ENCODE measurements around the gene POLR3K.
"Not testable (repeated sequence)": the region's sequence is repeated elsewhere in the genome, so short reads cannot be mapped to it uniquely, and the experiment has no call there.

The POLR3K gene

GRCh38 chr16:42069-42457 lies 11.3 kb downstream of the POLR3K start:
- DNase-seq = no peak

DNA sequence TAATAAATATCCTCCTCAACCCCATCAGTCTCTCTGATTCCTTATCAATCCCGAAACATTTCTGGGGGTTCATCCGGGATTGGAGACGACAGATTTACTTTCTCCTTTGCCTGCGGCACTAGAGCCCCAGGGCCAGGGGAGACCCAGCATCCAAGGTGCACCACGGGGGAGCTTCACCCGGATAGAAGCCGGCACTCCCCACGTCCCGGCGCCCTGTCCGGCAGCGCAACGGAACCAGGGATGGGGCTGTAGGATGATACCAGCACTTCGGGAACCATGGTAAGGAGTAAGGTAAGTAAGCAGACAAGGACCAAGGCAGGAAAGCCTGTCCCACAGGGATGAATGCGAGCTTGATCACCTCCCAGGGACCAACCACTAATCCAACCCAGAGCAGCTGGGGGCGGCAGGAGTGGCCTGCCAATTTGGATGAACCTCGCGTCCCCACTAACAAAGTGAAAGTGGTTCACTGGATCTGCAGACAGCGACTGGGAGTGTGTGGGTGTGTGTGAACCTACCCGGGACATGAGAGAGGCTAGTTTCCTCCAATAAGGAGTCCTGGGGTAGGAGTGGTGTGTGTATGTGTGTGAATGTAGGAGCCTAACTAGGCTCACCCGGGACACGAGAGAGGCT lies 11.9 kb downstream of the POLR3K start:
- DNase-seq = no peak

DNA sequence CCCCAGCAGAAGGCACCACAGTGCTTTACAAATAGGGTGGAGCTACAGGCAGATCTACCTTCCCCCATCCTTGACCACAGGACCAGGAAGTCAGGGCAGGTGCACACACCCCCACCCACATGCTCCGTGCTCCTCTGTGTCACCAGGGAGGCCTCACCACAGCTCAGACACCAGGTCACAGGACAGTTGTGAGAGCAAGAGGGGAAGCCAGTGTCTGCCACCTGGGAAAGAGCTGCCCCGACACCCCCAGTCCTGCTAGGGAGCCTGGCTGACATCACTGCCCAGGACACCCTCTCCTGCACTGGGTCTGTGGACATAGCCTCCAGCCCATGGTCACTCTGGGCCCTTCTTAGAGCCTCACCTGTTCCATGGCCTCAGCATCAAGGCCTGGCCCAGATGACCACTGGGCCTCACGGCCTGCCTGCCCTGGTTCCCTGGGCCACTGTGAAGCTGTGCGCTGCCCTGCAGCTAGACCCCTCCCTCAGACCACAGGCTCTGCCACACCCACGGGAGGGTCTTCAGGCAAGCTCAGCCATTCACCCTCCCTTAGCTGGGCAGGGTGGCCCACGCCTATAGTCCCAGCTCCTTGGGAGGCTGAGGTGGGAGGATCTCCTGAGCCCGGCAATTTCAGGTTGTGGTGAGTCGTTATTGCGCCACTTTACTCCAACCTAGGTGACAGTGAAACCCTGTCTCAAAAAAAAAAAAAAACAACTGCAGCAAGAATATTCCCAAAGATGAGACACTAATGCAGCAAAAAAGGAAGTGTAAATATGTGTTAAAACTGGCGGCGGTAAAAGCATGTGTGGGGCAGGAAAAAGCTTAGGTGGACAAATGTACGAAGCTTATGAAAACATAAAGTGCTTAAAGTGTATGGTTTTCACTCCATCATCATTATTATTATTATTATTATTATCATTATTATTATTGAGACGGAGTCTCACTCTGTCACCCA lies 14.2 kb downstream of the POLR3K start:
- no peak for DNase-seq

- DNase-seq = not testable (repeated sequence)
These were observed 15.2 kb downstream of the POLR3K start for GRCh38 chr16:38206-38605.

- no peak for DNase-seq
These were observed 15.9 kb downstream of the POLR3K start for GRCh38 chr16:37511-37910.

DNA sequence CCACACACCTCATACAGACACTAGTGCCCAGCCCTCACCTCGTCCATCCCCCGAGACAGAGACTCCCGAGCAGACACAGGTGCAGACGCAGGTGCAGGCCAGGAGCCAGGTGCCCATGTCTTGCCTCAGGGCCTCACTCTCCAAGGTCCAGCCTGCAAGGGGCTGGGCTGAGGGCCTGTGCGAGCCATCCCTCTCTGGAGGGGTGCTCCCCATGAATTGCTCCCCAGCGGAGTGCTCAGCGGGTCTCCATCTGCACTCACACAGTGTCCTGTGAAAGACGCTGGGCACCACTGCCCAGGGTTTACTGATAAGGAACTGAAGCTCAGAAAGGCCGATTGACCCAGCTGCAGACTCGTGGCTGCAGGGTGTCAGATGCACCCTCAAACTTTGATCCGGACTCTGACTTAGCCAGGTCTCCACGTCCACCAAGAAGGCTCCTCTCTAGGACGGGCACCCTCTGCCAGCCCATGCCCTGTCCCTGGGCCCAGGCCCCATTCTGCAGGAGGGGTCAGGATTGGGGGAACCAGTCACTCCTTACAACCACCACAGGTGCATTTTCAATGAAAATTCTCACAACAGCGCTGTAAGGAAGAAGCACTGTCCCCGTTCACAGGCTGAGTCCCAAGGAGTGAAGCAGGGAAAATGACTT lies 16.9 kb downstream of the POLR3K start:
- no peak for DNase-seq

GRCh38 chr16:35678-36305 lies 17.6 kb downstream of the POLR3K start:
- no peak for DNase-seq

DNA sequence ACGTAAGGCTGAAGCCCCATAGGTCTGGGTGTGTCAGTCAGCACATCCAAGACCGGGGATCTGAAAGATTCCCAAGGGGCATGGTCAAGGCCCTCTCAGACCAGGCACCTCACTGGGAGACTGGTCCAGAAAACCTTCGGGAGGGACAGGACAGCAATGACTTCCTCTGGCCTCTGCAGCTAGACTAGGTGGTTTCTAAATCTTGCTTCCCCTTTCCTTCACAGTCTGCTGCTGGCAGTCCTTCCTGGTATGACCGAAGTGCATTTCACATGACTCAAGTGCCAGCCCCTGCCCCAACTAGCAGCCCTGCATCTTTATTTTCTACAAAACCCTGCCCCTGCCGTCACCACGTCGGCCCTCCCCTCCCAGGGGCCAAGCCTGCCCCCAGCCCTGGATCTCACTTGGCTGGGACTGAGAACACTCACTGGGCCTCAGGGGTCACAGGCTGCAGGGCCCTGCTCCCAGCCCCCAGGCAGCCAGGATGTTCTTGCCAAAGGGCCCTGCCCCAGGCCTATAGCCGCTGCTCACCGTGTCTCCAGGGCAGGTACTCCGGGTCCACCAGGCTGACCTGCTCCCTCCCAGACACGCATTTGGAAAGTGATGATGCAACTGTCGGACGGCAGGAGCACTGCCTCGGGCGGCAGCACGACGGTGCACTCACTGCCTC lies 18.3 kb downstream of the POLR3K start:
- no peak for DNase-seq

DNA sequence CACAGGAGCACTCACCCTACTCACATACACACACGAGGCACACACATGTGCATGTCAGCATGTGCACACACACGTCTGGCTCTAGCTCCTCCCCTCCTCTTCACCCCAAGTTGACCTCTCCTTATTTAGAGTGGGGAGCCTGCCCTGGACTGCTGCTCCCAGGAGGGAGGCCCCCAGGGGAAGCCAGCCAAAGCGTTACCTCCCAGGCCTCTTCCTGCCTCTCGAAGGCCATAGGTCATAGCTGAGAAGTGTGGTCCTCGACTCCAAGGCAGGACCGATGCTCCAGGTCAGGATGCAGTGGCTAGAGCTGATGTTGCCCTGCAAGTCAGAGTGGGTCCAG lies 18.8 kb downstream of the POLR3K start:
- DNase-seq = no peak

DNA sequence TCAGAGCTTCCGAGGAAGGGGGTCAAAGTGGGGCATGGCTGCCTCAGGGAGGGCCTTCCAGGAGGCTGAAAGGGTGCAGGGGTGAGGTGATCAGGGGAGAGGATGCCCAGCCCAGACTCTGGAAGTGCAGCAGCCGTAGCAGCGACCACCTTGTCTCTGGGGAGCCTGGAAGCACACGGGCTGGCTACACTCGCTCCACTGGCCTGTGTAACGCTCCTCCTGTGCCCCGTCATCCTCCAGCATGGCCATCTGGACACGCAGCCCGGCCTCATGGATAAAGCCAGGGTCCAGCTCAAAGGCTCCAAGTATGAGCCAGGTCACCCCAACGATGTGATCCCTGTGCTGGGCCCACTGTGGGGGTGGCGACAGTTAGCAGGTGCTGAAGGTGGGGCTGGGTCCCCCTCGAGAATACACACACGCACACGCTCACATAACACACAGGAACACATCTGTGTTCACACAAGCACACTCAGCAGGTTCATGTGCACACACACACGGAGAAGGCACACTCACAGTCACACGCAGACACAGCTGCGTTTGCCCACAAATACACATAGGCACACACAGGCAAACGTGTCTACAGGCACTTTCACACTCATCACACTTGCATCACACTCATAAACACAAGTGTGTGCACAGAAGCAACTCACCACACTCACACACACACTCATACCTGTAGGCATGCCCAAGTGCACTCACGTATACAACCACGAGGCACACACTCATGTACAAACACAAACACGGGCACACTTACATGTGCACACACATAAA lies 19.3 kb downstream of the POLR3K start:
- DNase-seq = no peak

- not testable (repeated sequence) for DNase-seq
These were observed 20.1 kb downstream of the POLR3K start for GRCh38 chr16:33154-33876.

DNA sequence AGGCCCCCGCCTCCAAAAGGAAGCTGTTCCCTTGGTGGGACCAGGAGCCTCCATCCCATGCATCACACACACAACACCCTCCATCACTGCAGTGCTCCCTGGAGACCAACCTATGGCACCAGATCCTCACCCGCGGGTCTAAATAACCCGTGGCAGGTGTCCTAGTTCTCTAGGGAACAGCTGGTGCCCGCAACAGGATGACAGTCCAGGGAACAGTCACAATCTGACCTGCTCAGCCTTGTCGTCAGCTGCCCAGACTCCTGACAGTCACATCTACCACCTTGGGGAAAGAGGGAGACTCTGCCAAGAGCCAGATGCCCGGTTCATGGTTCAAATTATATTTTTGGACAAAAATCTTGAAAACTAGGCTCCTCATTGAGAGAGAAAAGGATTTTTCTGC lies 22.8 kb downstream of the POLR3K start:
- not testable (repeated sequence) for DNase-seq

DNA sequence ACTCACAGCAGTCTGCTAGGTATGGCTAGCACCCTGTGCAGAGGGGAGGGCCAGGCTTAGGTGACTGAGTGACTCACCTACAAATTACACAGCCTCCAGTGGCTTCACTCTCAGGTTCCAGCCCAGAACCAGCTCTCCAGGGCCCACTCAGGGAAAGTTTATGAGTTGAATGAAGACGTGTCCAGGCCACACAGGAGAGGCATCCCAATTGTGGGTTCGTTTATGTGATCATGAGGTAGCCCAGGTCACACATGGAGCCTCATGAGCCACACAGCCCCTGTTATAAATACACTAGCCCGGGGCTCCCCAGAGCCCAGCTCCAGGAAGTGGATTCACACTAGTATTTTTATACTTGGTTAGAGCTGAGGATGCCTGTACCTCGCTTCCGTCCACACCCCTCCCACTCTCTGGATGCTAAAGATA lies 27.5 kb downstream of the POLR3K start:
- DNase-seq = not testable (repeated sequence)

DNA sequence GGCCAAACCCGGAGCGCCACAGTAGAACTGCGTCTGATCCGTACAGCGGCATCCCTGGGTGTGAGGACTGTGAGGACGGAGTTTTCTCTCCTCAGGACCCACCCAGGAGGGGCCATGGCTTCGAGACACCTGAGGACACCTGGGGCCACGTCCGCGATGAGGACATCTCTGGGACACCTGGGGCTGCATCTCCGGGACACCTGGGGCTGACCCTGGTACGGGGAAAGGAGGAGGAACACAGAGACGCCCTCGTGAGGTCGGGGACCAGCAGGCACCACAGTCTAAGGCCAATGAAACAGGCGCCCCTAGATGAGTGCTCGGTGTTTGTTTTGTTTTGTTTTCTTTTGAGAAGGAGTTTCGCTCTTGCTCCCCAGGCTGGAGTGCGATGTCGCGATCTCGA lies 29.3 kb downstream of the POLR3K start:
- DNase-seq = not testable (repeated sequence)

DNA sequence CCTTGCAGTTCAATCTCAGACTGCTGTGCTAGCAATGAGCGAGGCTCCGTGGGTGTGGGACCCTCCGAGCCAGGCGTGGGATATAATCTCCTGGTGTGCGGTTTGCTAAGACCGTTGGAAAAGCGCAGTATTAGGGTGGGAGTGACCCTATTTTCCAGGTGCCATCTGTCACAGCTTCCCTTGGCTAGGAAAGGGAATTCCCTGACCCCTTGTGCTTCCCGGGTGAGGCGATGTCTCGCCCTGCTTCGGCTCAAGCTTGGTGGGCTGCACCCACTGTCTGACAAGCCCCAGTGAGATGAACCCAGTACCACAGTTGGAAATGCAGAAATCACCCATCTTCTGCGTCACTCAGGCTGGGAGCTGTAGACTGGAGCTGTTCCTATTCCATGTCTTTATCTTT lies 32.5 kb downstream of the POLR3K start:
- not testable (repeated sequence) for DNase-seq

- not testable (repeated sequence) for DNase-seq
These were observed 36.2 kb downstream of the POLR3K start for GRCh38 chr16:17062-17765.

- peak; percentile 40 for DNase-seq
These were observed 42.6 kb downstream of the POLR3K start for GRCh38 chr16:10772-11171.

GRCh38 chr16:9903-10665 lies 43.3 kb downstream of the POLR3K start:
- DNase-seq = no peak
